SH-SY5Y (cell line): Measurements from ENCODE around the gene FKBP4.

Experiments
- GATA2 ChIP-seq: IDR thresholded peaks from 2 replicates; pipeline ENCODE4 v1.6.1; 2011; ENCODE audit warnings: mild to moderate bottlenecking, low read depth, low read length
- GATA3 ChIP-seq: IDR thresholded peaks from 2 replicates; pipeline ENCODE4 v1.6.1; 2011; ENCODE audit warnings: low read depth, mild to moderate bottlenecking, low read length, moderate library complexity

FKBP4 gene

DNA sequence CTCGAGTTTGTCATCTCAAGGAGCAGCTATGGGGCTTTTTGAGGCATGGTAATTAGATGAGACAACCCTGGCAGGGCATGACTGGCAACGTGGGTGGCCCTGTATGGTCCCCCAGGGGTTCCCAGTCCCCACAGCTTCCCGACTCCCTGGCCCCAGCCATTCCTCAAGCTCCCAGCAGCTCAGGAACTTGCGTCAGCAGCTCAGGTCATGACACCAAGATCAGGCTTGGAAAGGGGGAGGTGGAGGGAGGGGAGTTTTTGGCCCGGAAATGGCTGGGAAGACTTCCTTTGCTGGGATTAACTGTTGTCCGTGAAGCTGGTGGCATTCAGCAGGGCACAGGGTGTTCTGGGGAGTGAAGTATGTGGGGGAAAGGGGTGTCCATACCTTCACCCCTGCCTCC lies 50.5 kb downstream of the FKBP4 start:
- TF ChIP-seq GATA3 (no peak), GATA2 (no peak)

DNA sequence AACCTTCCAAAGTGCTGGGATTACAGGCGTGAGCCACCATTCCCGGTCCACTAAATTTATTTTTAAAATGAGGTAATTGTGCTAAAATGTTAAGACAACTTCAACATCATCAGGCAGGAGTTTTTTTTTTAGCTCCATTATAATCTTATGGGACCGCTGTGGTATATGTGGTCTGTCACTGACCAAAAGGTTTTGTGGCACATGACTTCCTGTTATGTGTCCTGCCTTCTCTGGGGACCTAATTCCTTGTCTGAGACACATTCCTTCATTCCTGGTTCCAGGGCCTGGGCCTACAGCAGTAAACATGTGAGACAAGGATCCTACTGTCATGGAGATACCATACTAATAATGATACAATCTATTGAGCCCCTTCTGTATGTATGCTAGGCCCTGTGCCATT lies 57.2 kb downstream of the FKBP4 start:
- TF ChIP-seq GATA2 (no peak), GATA3 (no peak)

GRCh38 chr12:2853626-2854025 lies 58.9 kb downstream of the FKBP4 start:
- TF ChIP-seq GATA2 (no peak), GATA3 (no peak)
